HL-60 (cell line): ENCODE results near the gene PNPLA1.
A peak's percentile ranks its signal among the peaks of the same experiment; 100 is the strongest.

Experiments used
- DNase-seq, 2 experiments: peaks; one replicate each; pipeline ENCODE4 v3.0.0-alpha.2; 2010 to 2020; ENCODE audit warnings: low read depth in 1 of 2, low spot score in 1 of 2
- H3K27ac ChIP-seq: fragments of 250-450 bp; sonication (Bioruptor Pico); replicated peaks from 2 replicates; pipeline ENCODE4 v1.5.1; 2020; ENCODE audit warnings: mild to moderate bottlenecking, moderate library complexity
- H3K27me3 ChIP-seq: fragments of 250-450 bp; sonication (Bioruptor Pico); 2 replicates; pipeline ENCODE4 v1.5.1; 2021; ENCODE audit warnings: mild to moderate bottlenecking, moderate library complexity; ENCODE audit not compliant: insufficient read depth, poor library complexity, severe bottlenecking
- H3K4me3 ChIP-seq: replicated peaks from 2 replicates; pipeline ENCODE4 v1.5.1; 2011; ENCODE audit warnings: mild to moderate bottlenecking, control low read depth, low read length; ENCODE audit not compliant: insufficient read depth
- CTCF ChIP-seq: IDR thresholded peaks from one replicate; pipeline ENCODE4 v1.5.1; 2011; ENCODE audit warnings: low read length, control low read depth, inconsistent platforms; ENCODE audit not compliant: insufficient read depth
- GABPA ChIP-seq: IDR thresholded peaks from 2 replicates; pipeline ENCODE4 v1.6.1; 2012; ENCODE audit warnings: low read depth
- POLR2AphosphoS5 ChIP-seq: IDR thresholded peaks from 2 replicates; pipeline ENCODE4 v1.6.1; 2012; ENCODE audit warnings: low read depth
- REST ChIP-seq: IDR thresholded peaks from 2 replicates; pipeline ENCODE4 v1.6.1; 2012; ENCODE audit warnings: low read depth; ENCODE audit not compliant: insufficient replicate concordance
- SPI1 ChIP-seq: IDR thresholded peaks from 2 replicates; pipeline ENCODE4 v1.6.1; 2012; ENCODE audit warnings: low read depth, mild to moderate bottlenecking, borderline replicate concordance

The PNPLA1 gene

DNA sequence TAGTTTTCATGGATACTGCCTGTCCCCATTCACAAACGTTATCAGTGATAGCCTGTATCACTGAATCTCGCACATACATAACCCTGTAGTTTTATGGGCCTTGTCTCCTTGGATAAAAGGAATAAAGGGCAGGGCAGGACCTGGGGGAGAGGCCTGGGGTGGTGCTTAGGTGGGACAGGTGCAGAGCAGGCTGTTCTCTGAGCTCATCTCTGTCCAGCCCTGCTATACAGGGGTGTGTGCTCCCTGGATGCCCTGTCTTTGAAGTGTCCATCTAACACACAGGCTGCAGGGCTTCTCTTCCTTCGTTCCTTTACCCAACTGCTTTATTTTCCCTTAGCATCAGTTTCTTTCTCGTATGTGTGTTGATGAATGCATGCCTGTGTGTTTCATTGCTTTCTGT lies 46.9 kb upstream of the PNPLA1 start:
- no peak for TF ChIP-seq CTCF
- no peak overlapping the region for H3K27ac ChIP-seq
- DNase-seq: no peak
- no peaks in the 10 kb centered on the region for H3K27me3 ChIP-seq
- no peak overlapping the region for H3K4me3 ChIP-seq

- TF ChIP-seq GABPA: no peak
- TF ChIP-seq REST: no peak
- TF ChIP-seq SPI1: no peak
- TF ChIP-seq POLR2AphosphoS5: no peak
- TF ChIP-seq CTCF: no peak
- no peak overlapping the region for H3K4me3 ChIP-seq
- no peak for DNase-seq
- no peak overlapping the region for H3K27ac ChIP-seq
- no peaks in the 10 kb centered on the region for H3K27me3 ChIP-seq
Measured at GRCh38 chr6:36223706-36224105, 46.2 kb upstream of the PNPLA1 start.

DNA sequence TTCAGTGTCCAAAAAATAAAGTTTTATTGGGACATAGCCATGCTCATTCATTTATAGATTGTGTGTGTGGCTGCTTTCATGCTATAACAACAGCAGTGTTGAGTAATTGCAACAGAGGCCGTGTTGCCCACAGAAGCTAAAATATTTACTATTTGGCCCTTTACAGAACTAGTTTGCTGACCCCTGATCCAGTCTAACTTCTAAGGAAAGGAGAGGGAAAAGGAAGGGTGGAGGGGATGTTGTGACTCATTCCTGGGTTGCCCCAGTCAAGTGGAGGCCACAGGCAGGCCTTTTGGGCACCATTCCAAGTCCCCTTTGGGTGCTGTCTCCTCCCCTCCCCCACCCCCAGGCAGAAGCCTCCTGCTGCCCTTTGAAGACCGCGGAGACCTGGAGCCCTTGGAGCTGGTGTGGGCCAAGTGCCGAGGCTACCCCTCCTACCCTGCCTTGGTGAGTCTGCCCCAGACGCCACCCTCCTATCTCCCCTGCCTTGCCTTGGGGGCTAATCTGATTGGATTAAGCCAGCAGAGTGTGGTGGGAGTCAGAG lies 44.9 kb upstream of the PNPLA1 start:
- Histone ChIP-seq H3K27ac (no peak overlapping the region), H3K27me3 (no peaks in the 10 kb centered on the region), H3K4me3 (no peak overlapping the region)
- DNase-seq: peak in 1 of 2 experiments; percentile 70
- TF ChIP-seq SPI1: no peak
- TF ChIP-seq REST: no peak
- TF ChIP-seq POLR2AphosphoS5: no peak
- no peak for TF ChIP-seq GABPA
- TF ChIP-seq CTCF: no peak

GRCh38 chr6:36226438-36227047 lies 43.3 kb upstream of the PNPLA1 start:
- TF ChIP-seq SPI1: no peak
- DNase-seq: no peak
- Histone ChIP-seq H3K27ac (no peak overlapping the region), H3K4me3 (no peak overlapping the region), H3K27me3 (no peaks in the 10 kb centered on the region)
